NCI-H1436 (cell line): ENCODE results near the gene DLG1.

Experiments used
- DNase-seq: peaks from one replicate; lab custom pipeline; 2025; lab: John Stamatoyannopoulos, UW

Gene DLG1

DNA sequence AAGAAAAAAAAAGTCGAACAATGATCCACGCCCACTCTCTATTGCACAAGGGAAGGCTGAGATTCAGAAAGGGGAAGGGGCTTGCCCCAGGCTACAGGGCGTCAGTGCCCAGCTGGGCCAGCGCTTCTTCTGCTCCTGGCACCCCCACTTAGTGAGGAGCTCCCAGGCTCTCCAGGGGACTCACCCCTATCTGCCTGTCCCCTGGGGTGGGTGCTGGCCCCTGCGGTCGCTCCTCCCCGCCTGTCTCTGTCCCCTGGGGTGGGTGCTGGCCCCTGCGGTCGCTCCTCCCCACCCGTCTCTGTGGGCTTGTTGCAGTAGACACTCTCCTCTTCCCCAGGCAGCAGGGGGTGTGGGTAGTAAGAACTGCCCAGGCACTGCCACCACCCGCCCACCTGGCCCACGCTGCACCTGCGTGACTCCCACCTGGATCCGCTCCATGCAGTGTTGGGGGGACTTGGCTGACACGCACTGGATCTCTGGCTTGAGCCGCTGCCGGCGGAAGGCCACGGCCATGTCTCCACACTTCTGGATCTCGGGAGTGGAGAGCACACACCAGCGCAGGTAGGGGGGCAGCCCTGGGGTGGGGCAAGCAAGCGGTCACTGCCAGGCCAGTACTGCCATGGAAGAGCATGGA lies 283.4 kb downstream of the DLG1 start:
- no peak for DNase-seq

- DNase-seq: no peak
Observed at GRCh38 chr3:197014024-197014423, 284.4 kb downstream of the DLG1 start.

- no peak for DNase-seq
Observed at GRCh38 chr3:197012540-197012883, 285.9 kb downstream of the DLG1 start.

DNA sequence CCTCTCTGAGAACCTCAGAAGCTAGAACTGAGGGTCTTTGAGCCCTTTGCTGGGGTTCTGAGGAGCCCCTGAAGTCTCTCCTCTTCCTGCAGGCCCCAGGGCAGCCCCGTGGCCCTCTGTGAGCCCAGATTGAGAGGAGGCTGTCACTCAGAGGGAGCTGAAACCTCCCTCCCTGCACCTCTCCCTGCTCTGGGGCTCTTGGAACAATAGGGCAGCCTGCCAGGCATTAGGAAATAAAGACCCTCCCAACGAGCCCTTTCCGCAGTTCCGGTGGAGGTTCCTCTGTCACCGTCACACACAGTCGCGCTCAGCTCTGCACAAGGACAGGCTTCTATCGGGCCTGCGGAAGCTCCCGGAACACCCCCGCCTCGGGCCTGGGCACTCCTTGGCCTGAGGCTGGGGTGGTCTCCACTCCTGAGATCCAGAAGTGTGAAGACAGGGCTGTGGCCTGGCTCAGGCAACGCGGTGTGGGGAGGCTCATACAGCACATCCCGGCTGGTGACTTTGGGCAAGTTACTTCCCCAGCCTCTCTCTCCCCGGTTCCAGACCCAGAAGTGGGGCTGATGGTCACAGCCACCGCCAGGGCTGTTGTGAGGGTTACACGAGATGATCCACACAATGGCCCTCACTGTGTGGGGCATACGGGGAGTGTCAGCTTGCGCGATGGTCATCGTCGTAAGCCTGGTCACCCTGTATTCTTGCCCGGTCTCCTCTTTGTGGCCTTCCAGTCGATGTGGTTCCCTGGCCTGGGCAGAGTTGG lies 286.5 kb downstream of the DLG1 start:
- DNase-seq: no peak

DNA sequence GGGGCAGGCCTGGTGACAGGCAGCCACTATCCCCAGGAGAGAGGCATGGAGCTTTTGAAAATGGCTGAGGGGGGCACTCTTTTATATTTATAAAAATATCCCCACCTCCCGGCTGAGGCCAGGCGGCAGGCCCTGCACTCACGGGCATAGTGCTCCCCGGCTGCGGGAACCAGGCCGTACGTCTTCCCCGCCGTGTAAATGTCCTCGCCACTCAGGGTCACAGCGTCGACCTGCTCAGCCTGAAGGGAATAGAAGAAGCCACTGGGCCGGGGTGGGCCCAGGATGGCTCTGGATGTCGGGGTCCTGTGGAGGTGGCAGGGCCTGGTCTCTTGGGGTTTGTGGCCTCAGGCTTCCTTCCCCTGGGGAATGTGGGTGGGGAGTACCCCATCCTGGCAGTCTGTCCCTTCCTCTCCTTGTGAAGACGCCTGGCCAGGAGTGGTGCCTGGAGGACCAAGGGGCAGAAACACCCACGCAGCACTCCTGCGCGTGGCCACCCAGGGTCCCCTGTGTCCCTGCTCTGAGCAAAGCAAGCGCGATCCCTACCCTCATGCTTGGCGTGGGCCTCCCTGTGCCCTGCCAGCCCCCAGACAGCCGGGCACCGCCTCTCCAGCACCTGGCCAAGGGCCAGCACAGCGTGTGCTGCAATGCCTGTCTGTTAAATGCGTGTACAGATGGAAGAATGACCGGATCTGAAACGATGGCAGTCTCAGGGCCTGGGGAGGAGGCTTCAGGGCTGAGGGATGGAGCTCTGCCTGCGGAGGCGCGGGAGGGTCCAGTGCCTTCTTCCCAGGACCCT lies 287.7 kb downstream of the DLG1 start:
- DNase-seq: no peak

GRCh38 chr3:197009532-197010019 lies 288.8 kb downstream of the DLG1 start:
- DNase-seq: no peak

- no peak for DNase-seq
Observed at GRCh38 chr3:197008436-197009209, 289.8 kb downstream of the DLG1 start.

DNA sequence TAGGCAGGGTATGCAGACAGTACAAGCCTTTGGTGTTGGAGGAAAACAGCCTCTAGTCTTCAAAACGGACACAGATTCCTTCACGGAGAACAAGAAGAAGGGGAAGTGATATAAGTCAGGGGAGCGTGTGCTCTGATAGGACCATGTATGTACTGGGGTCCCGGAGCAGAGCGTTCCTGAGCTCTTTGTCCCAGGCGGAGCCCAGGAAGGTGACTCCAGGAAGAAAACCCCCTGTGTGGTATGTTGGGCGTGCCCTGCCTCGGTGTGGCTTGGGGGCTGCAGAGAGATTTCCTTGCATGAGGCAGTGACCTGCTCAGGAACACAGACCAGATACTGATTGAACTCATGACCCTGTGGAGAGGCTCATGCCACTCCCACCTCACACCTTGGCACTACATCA lies 290.5 kb downstream of the DLG1 start:
- DNase-seq: no peak

- DNase-seq: no peak
Observed at GRCh38 chr3:197007296-197007940, 291.0 kb downstream of the DLG1 start.

DNA sequence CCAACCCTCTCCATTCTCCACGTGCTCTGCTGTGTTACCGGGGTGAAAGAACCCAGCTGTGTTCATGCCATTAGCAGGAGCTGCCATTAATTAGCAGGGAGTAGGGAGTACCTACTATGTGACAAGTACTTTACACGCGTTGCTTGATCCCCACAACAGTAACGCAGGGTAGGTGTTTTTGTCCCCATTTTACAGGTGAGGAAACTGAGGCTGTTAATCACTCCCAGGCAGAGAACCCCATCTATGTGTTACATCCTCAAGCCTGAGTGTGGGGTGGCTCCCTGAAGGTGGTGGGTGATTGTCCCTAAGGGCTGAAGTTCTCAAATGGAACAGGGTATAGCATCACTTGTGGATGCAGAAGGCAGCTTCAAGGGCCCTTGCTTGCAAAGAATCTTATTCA lies 291.6 kb downstream of the DLG1 start:
- no peak for DNase-seq

- no peak for DNase-seq
Observed at GRCh38 chr3:197006446-197006845, 292.0 kb downstream of the DLG1 start.

- DNase-seq: peak; percentile 39
Observed at GRCh38 chr3:197003461-197004385, 294.7 kb downstream of the DLG1 start.

GRCh38 chr3:197002701-197003454 lies 295.5 kb downstream of the DLG1 start:
- DNase-seq: peak; percentile 95

DNA sequence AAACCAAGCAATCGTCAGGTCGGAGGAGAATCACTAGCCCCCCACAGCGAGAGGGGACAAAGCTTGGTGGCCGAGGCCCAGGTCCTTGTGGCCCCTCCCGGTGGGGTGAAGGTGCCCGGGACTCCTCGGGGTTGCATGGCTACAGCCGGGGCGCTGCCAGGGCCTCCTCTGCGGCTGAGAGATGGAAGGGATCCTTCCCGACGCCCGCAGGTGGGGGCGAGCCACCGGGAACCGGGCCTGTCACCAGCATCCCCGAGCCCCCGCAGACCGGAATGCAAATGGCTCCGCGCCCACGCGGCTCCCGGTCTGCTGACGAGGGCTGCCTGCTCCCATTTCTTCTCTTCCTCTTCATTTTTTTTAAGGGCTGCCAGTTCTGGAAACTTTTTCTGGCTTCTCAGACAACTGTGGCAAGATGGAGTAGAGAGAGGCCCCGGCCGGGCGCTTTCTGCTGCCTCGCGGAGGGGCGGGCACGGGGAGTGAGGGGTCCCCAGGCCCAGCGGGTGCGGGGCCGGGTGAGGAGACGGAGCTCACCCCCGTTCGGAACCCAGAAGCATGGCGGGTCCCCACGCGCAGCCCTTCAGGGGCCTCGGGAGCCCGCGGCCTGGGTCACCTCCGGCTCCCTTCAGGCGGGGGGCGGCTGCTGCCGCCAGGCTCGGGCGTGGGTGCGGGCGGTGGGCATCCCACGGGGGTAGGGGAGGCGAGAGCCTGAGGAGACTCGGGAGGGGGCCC lies 296.3 kb downstream of the DLG1 start:
- DNase-seq: no peak

- no peak for DNase-seq
Observed at GRCh38 chr3:197001106-197001971, 297.1 kb downstream of the DLG1 start.

- no peak for DNase-seq
Observed at GRCh38 chr3:197000211-197000610, 298.2 kb downstream of the DLG1 start.

DNA sequence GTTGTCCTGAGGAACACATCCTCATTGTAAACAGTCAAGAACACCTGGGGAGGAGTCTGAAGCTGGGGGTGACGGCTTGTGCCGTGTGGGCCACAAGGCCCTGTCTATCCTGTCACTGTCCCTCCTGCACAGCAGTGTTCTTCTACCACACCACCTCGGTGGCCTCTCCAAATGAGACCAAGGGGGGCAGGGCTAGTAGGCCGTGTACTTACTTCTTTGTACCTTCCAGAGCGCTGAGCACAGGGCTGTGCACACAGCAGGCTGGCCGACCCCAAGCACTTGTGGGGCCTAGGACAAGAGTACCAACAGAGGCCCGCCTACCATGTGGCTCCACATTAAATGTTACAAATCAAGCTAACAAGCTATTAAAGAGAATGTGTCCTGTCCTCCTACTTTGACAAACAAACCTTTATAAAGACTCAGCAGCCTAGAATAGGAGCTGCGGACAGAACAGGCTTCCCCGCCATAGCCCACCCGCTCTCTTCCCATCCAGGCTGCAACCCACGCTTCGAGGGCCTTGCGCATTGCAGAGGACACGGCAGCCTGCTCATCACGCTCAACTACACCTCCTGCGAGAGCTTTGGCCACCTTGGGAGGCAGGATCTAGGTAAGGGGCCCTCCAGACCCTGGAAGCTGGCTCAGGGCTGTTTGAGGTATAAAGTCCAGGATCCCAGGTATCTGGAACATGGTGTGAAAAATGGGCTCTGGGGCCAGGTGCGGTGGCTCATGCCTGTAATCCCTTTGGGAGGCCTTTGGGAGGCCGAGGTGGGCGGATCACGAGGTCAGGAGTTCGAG lies 299.2 kb downstream of the DLG1 start:
- no peak for DNase-seq
